Measurements from ENCODE around the gene GPATCH2. TPM values are rescaled to one million over a fixed set of nuclear protein-coding genes. Genes with fewer than 3 reads are reported as not detected.

GPATCH2 gene
- total RNA-seq, 1 donor from 2014 or later = 10.6 TPM

DNA sequence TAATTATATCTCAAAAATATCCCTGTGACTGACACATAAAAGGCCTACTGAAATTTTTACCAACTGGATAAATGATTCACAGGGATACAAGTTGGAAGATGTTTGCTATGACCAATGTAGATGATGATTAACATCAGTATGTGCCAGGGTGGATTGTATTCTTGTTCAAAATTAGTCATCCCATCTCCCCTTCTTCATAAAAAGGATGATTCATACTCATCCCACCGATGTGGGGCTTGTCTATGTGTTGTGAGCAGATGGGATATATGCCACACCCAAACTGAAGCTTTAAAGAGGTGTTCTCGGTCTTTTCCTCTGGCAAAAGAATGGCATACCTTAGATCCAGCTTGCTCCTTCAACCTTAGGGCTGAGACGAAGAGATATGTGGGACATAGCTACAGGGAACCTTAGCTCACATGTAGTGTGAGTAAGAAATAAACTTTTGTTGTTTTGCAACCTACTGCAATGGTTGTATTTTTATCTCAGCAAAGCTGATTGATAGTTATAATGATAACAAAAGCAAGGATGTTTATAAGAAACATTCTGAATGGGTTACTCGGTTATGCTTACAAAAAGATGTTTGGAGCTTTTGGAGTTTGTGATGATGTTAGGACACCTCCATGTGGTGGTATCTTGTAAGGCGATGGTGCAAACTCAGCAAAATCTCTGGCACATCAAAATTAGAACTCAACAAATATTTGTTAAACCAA is 29.6 kb upstream of the GPATCH2 start:
- Histone ChIP-seq H3K27me3 (ENCODE audit: control insufficient read depth, insufficient read depth, low read length) (no peaks in the 10 kb centered on the region), H3K4me3 (ENCODE audit: low read depth, low read length) (no peak overlapping the region), H3K36me3 (ENCODE audit: control insufficient read depth, insufficient read depth, low read length) (no peaks in the 10 kb centered on the region)
- peak; percentile 77 for DNase-seq (ENCODE audit: low read depth)
- TF ChIP-seq, protein P1, sequence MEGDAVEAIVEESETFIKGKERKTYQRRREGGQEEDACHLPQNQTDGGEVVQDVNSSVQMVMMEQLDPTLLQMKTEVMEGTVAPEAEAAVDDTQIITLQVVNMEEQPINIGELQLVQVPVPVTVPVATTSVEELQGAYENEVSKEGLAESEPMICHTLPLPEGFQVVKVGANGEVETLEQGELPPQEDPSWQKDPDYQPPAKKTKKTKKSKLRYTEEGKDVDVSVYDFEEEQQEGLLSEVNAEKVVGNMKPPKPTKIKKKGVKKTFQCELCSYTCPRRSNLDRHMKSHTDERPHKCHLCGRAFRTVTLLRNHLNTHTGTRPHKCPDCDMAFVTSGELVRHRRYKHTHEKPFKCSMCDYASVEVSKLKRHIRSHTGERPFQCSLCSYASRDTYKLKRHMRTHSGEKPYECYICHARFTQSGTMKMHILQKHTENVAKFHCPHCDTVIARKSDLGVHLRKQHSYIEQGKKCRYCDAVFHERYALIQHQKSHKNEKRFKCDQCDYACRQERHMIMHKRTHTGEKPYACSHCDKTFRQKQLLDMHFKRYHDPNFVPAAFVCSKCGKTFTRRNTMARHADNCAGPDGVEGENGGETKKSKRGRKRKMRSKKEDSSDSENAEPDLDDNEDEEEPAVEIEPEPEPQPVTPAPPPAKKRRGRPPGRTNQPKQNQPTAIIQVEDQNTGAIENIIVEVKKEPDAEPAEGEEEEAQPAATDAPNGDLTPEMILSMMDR (IDR thresholded peaks at IDR 0.05; ENCODE audit: insufficient read depth, low read length, poor library complexity, severe bottlenecking) = peak; percentile 27

DNA sequence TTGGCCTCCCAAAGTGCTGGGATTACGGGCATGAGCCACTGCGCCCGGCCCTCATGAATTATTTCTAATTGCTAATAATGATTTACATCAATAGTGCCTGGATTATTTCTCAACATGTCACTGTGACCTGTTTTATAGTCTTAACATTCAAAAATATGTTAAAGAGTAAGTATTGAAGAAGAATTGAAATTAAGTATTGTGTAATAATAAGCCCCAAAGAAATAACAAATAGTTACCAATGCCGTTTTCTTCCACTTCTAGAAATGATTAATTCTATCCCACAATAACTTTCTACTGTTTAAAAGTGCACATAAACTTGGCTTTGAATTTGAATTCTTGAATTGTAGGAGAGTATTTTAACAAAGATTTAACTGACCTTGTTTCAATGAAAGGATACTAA is 19.8 kb upstream of the GPATCH2 start:
- no peaks in the 10 kb centered on the region for H3K27me3 ChIP-seq (ENCODE audit: control insufficient read depth, insufficient read depth, low read length)
- DNase-seq (ENCODE audit: low read depth) = no peak
- H3K36me3 ChIP-seq (ENCODE audit: control insufficient read depth, insufficient read depth, low read length) = no peaks in the 10 kb centered on the region
- no peak overlapping the region for H3K4me3 ChIP-seq (ENCODE audit: low read depth, low read length)
- TF ChIP-seq, protein P1 (IDR thresholded peaks at IDR 0.05; ENCODE audit: insufficient read depth, low read length, poor library complexity, severe bottlenecking) = no peak

DNA sequence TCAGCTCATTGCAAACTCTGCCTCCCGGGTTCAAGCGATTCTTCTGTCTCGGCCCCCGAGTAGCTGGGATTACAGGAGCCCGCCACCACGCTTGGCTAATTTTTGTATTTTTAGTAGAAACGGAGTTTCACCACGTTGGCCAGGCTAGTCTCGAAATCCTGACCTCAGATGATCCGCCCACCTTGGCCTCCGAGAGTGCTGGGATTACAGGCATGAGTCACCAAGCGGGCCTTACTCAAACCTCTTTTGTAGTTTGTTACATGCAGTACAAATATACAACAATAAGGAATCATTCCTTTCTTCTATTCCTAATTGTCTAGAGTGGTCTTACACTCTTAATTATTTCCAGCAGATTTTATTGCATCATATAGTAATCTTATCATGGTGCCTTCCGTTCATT is 16.9 kb upstream of the GPATCH2 start:
- no peak for DNase-seq (ENCODE audit: low read depth)
- H3K27me3 ChIP-seq (ENCODE audit: control insufficient read depth, insufficient read depth, low read length) = no peaks in the 10 kb centered on the region
- H3K4me3 ChIP-seq (ENCODE audit: low read depth, low read length) = no peak overlapping the region
- H3K36me3 ChIP-seq (ENCODE audit: control insufficient read depth, insufficient read depth, low read length) = no peaks in the 10 kb centered on the region
- TF ChIP-seq, protein P1 (IDR thresholded peaks at IDR 0.05; ENCODE audit: insufficient read depth, low read length, poor library complexity, severe bottlenecking) = no peak

DNA sequence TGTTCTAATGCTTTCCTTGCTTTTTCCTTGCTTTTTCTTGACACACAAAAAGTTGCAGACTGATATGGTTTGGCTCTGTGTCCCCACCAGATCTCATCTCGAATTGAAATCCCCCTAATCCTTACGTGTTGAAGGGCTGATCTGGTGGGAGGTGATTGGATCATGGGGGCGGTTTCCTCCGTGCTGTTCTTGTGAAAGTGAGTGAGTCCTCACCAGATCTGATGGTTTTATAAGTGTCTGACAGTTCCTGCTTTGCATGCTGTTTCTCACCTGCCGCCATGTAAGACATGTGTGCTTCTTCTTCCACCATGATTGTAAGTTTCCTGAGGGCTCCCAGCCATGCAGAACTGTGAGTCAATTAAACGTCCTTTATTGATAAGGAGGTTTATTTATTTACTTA is 11.6 kb upstream of the GPATCH2 start:
- TF ChIP-seq, protein P1 (IDR thresholded peaks at IDR 0.05; ENCODE audit: insufficient read depth, low read length, poor library complexity, severe bottlenecking) = no peak
- H3K4me3 ChIP-seq (ENCODE audit: low read depth, low read length) = no peak overlapping the region
- no peaks in the 10 kb centered on the region for H3K36me3 ChIP-seq (ENCODE audit: control insufficient read depth, insufficient read depth, low read length)
- DNase-seq (ENCODE audit: low read depth) = no peak
- no peaks in the 10 kb centered on the region for H3K27me3 ChIP-seq (ENCODE audit: control insufficient read depth, insufficient read depth, low read length)

DNA sequence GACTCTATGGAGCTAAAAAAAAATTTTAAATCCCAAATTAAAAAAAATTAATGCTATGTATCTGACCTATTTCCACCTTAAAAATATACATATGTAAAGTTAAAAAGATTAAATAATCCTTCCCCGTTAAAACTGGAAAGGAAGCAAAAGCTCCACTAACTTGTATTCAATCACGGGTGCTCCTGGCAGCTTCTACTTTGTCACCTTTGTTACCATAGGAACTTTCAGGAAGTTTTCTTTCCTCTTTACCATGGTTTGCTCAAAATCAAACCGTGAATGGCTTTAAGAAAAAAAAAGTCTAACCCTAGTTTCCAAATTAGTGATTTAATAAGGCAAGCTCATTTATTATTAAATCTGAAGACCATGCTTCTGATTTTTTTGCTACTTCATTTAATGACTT is 3.5 kb downstream of the GPATCH2 start:
- no peak for DNase-seq (ENCODE audit: low read depth)
- H3K36me3 ChIP-seq (ENCODE audit: control insufficient read depth, insufficient read depth, low read length) = no peaks in the 10 kb centered on the region
- TF ChIP-seq, protein P1 (IDR thresholded peaks at IDR 0.05; ENCODE audit: insufficient read depth, low read length, poor library complexity, severe bottlenecking) = no peak
- no peak overlapping the region for H3K4me3 ChIP-seq (ENCODE audit: low read depth, low read length)
- H3K27me3 ChIP-seq (ENCODE audit: control insufficient read depth, insufficient read depth, low read length) = no peaks in the 10 kb centered on the region

DNA sequence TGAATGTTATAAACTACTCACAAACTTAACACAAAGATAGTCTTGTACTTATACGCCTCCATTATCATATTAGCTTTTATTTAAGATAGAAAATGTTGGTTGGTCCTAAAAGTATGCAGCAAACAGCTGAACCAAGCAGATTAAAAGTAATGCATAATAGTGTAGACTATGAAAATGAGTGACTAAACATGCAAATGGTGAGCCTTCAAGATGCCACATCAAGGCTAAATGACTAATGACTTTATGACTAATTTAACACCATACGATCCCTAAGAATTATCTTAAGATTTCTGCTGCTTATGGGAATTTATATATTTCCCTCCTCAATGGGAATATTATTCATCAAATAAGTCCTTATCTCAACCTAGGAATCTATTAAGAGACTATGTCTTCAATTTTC is 4.6 kb downstream of the GPATCH2 start:
- Histone ChIP-seq H3K27me3 (ENCODE audit: control insufficient read depth, insufficient read depth, low read length) (no peaks in the 10 kb centered on the region), H3K4me3 (ENCODE audit: low read depth, low read length) (no peak overlapping the region), H3K36me3 (ENCODE audit: control insufficient read depth, insufficient read depth, low read length) (no peaks in the 10 kb centered on the region)
- TF ChIP-seq, protein P1 (IDR thresholded peaks at IDR 0.05; ENCODE audit: insufficient read depth, low read length, poor library complexity, severe bottlenecking) = no peak
- no peak for DNase-seq (ENCODE audit: low read depth)

All from kidney epithelial cell (primary cell).